ENCODE results near the gene SNAPC5.

The SNAPC5 gene

DNA sequence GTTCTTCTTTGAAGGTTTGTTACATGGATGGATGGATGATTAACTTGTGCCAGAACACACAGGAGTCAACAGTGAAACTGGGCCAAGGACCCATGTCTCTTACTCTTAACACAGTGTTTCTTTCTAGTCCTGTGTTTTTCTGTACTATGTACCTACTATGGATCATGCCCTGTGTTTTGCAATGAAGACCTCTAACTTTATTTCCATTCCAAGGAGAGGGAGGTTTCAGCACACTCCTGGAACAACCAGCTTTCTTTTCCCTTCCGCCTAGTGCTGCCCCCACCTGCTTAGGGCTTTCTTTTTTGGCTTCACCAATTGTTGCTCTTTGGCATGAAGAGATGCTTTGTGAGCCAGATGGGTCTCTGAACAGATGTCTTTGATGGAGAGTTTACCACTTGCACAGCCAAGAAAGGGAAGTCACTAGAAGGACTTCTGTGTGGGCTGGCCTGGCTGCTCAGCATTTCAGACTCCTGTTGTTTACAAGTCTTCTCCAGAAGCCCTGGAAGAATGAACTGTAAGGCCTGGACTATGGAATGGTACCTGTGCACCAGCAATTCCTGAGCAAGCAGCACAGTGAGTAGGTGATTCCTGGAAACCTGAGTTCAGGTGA lies 44.5 kb downstream of the SNAPC5 start:
- no peak for DNase-seq

DNA sequence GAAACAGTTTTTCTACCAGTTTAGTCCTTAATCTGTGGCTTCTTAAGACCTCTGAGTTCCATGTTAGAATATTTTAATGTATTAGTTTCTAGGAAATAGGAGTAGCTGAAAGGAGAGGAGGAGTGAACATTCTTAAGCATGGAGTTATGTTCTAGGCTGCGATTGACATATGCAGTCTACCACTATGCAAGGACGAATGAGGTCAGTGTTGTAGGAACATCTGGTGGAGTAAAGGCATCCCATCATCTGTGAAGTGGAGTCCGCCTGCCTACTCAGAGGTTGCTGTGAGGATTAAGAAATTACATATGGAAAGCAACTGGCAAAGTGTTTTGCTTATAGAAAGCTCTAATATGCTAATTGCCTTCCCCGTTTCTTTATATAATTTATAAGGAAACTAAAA lies 45.1 kb downstream of the SNAPC5 start:
- no peak for DNase-seq
